ENCODE measurements around the gene SLC37A2. TPM values are rescaled to one million over a fixed set of nuclear protein-coding genes. Genes with fewer than 3 reads are reported as not detected.

The SLC37A2 gene
- total RNA-seq, 1 donor from 2014 or later = 0.53 TPM

Other genes with a start within 250 kb of the SLC37A2 start
- gene ROBO3, start 197.9 kb upstream of the SLC37A2 start, total RNA-seq = 17.9 and 20.4 TPM in 2 replicates
- gene ROBO4, start 165.4 kb upstream of the SLC37A2 start, total RNA-seq = 186 and 220 TPM in 2 replicates
- gene HEPN1, start 144.1 kb upstream of the SLC37A2 start, total RNA-seq = 0.11 TPM in 1 of 2 replicates, not detected in the other
- gene HEPACAM, start 127.3 kb upstream of the SLC37A2 start, total RNA-seq = not detected in 2 replicates
- 2.6 and 3.0 TPM in 2 replicates for gene CCDC15, start 109.1 kb upstream of the SLC37A2 start, total RNA-seq
- 19.6 and 27.6 TPM in 2 replicates for gene TMEM218, start 48.3 kb downstream of the SLC37A2 start, total RNA-seq
- gene PKNOX2, start 101.4 kb downstream of the SLC37A2 start, total RNA-seq = not detected in 2 replicates